HG02852 (cell line): ENCODE results near the gene CRB3.

Experiments
- ATAC-seq: cut with Tn5 transposase; IDR thresholded peaks from one replicate; pipeline ENCODE4 v1.9.1; 2021; ENCODE audit warnings: mild to moderate bottlenecking, moderate library complexity; ENCODE audit not compliant: unreplicated experiment

CRB3 gene

DNA sequence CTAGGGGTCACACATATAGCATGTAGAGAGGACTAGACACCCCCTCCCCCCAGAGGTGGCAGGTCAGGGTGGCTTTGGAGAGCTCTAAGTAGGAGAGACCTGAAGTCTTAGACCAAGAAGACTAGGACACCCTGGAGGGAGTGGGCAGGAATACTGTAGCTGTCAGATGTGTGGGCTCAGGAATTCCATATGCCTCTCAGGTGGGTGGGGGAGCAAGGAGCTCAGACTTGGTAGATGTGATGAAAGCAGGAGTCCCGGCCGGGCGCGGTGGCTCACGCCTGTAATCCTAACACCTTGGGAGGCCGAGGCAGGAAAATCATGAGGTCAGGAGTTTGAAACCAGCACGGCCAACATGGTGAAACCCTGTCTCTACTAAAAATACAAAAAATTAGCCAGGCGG lies 1.6 kb downstream of the CRB3 start:
- no peak for ATAC-seq

- no peak for ATAC-seq
These were observed 2.6 kb downstream of the CRB3 start for GRCh38 chr19:6466526-6467248.

DNA sequence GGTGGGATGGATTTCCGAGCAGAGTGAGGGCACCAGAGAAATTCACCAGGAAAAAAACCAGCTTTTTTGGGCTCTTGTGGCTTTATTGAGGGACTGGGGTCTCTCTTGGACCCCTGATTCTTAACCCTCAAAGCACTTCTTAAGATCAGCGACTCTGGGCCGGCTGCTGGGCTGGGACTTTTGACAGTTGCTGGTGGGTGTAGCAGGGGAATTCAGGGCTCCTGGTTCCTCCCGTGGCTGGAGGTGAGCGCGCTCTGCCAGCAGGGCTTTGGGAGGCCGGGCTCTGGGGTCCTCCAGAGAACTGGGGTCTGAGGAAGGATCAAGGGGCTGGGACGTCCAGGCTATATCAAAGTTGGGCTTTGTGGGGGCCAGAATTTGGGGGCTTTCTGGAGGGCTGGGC lies 3.3 kb downstream of the CRB3 start:
- ATAC-seq = no peak

- no peak for ATAC-seq
These were observed 6.1 kb downstream of the CRB3 start for GRCh38 chr19:6470173-6470572.

DNA sequence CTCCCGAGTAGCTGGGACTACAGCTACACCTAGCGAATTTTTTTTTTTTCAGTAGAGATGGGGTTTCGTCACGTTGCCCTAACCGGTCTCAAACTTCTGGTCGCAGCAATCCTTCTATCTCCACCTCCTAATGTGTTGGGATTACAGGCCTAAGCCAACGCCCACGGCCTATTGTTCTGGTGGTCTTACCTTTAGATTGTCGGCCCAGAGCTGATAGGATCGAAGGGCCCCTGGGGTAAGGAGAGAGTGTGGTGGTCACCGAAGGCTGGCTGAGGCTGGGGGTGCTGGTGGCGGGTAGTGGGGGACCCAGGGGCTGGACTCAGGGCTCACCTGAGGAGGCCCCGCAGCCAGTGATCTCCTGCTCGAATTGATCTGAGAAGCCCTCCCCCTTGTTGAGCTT lies 7.0 kb downstream of the CRB3 start:
- ATAC-seq = no peak

- ATAC-seq = no peak
These were observed 8.6 kb downstream of the CRB3 start for GRCh38 chr19:6472713-6473112.

DNA sequence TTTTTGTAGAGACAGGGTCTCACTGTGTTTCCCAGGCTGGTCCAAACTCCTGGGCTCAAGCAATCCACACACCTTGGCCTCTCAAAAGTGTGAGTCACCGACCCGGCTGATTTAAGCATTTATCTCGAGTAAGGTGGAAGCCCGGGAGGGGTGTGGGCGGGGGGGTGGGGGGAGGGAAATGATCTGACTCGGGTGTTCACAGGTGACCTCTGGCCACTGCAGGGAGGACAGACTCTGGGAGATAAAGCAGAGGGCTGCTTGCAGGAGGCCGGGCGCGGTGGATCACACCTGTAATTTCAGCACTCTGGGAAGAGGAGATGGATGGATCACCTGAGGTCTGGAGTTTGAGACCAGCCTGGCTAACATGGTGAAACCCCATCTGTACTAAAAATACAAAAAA lies 9.6 kb downstream of the CRB3 start:
- ATAC-seq = no peak

- ATAC-seq = no peak
These were observed 11.4 kb downstream of the CRB3 start for GRCh38 chr19:6475321-6476108.

DNA sequence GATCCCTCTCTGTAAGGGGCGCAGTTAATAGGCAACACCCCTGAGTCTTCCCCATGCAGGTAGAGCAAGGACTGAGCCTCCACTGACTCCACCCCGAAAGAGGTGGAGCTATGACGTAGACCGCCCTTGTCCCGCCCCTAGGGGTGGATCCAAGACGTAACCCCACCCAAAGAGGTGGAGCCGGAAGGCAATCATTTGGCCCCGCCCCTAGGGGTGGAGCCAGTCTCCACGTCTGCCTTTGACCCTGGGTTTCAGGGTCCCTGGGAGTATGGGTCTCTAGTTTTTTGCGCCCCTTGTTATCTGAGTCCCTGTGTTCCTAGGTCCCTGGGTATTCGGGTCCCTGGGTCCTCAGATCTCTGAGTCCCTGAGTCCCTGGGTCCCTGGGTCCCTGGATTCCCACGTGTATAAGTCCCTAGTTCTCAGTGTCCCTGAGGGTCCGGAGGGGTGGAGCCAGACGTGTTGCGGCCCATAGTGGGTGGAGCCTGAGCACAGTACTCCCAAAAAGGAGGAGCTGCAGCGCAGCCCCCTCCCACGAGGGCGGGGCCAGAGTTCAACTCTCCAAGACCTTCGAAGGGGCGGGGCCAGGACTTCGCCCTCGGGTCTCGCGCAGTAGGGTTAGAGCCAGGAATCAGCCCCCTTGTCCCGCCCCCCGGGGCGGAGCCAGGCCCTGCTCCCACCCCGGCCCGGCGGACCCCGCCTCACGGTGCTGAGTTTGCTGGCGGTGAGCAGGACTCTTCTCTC lies 12.3 kb downstream of the CRB3 start:
- ATAC-seq = no peak

- ATAC-seq = no peak
These were observed 12.9 kb downstream of the CRB3 start for GRCh38 chr19:6476896-6477431.

DNA sequence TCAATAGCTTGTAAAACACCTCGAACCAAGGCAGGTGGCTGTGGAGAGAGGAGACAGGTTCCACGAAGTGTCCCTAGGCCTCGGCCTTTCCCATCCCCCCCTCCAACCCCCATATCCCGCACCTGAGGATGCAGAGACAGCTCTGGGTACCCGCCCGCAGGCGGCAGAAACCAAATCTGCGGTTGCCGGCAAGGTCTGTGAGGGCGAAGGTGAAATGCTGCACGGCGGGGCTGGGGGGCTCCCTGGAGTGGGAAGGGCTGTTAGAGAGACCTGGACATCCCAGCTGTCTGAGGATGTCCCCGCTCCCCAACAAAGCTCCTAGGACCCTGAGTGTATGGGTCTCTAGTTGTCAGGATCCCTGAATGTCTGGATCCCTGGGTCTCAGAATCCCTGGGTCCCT lies 14.7 kb downstream of the CRB3 start:
- ATAC-seq = no peak

DNA sequence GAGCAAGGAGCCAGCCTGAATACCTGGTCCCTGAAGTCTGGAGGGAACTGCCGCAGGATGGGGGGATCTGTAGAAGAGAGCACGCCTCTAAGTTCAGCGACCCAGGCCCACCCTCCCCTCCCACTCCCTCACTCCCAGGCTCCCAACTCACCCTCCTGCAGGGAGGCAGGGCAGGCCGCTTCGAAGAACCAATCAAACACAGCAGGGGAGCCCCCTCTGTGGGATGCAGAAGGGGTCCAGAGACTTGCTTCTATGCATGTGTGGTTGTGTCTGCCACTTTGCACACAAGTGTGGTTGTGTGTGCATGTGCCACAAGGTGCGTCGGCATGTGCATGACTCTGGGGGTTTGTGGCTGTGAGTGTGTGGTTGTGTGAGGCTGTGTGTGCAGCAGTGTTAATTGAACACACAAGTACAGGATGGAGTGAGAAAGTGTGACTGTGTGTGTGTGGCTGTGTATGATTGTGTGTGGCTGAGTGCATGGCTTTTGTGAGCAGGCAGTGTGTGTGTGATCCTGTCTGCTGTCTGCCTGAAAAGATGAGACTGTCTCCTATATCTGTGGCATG lies 15.8 kb downstream of the CRB3 start:
- no peak for ATAC-seq

- ATAC-seq = no peak
These were observed 16.9 kb downstream of the CRB3 start for GRCh38 chr19:6480848-6481415.

DNA sequence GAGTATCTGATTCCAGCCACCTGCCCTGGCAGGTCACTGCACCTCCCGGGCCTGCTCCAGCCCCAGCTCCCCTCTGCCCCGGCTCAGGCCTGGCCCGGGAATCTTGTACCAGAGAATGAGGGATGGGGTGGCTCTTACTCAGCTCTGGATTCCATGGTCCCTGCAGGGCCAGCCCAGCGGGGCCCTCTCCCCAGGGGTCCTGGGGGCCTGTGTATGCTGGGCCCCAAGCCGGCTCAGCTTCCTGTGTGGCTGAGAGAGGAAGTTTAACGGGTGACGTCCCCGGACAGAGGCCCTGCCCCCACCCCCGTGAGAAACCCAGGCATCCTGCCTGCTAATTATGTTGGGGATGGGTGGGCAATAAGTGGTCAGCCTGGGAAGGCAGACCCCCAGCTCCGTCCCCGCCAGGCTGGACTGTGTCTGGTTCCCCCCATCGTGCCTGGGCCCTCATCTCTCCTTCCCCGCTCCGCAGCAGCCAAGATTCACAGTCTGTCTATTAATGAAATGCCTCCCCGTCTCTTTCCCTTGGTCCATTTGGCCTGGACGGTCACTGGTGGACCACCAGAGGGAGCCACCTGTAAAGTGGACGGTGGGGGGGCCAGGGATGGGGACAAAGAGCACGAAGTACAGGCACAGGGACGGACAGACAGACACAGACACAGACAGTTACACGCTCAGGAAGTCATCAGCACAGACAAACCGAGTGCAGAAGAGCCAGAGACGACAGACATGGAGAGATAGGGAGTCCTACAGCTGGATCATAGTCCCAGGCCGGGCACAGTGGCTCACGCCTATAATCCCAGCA lies 17.7 kb downstream of the CRB3 start, which contains the start of gene DENND1C:
TSS of gene DENND1C (minus strand) at position 247 of the 802 bp plus-strand sequence. CDS start at position 155, 92 bp downstream.
- ATAC-seq = peak; percentile 52

DNA sequence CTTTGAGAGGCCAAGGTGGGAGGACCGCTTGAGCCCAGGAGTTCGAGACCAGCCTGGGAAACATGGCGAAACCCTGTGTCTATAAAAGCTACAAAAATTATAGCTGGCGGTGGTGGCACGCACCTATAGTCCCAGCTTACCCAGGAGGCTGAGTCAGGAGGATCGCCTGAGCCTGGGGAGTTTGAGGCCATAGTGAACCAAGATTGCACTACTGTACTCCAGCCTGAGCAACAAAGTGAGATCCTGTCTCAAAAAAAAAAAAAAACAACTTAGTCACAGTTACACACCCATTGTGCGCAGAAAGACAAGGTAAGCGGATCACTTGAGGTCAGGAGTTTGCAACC lies 18.2 kb downstream of the CRB3 start:
- no peak for ATAC-seq

- no peak for ATAC-seq
These were observed 19.2 kb downstream of the CRB3 start for GRCh38 chr19:6483235-6483634.

GRCh38 chr19:6484230-6484629 lies 20.2 kb downstream of the CRB3 start:
- no peak for ATAC-seq

GRCh38 chr19:6484831-6485230 lies 20.8 kb downstream of the CRB3 start:
- ATAC-seq = no peak

GRCh38 chr19:6489278-6490061 lies 25.4 kb downstream of the CRB3 start:
- no peak for ATAC-seq
